ENCODE measurements around the gene SRSF4. TPM values are rescaled to one million over a fixed set of nuclear protein-coding genes. Genes with fewer than 3 reads are reported as not detected.

SRSF4 gene
- total and polyA plus RNA-seq, 2 of the 8 experiments (the other 6 are each of a cell fraction or from before 2014, with no cell fraction given): 34.9 to 86.5 TPM

- no peak overlapping the region for H3K4me3 ChIP-seq (ENCODE audit: extremely low read depth in 1 of 4, insufficient read depth in 2 of 4, low read depth in 3 of 4, low read length in 4 of 4)
- H2BK15ac ChIP-seq (ENCODE audit: low read length): no peak overlapping the region
- H3K79me1 ChIP-seq (ENCODE audit: low read depth, low read length): peaks cover 4% of the 10 kb centered on the region; the same call in 1 of the 2 replicates
- H2BK20ac ChIP-seq (ENCODE audit: low read length): no peak overlapping the region
- no peaks in the 10 kb centered on the region for H3K27me3 ChIP-seq (replicated peaks in 1 of 4; ENCODE audit: control insufficient read depth in 3 of 4, extremely low read depth in 1 of 4, insufficient read depth in 3 of 4, low read length in 3 of 4)
- H3K4ac ChIP-seq (replicated peaks; ENCODE audit: insufficient read length, low read depth, low read length): no peak overlapping the region
- H3K4me1 ChIP-seq (replicated peaks in 1 of 4; ENCODE audit: control insufficient read depth in 3 of 4, insufficient read depth in 4 of 4, low read length in 3 of 4): peaks cover 0 to 6% (median 3%) of the 10 kb centered on the region in 4 experiments; a peak in 2 of 7 replicates
- H3K27ac ChIP-seq (ENCODE audit: low read depth, low read length): no peak overlapping the region
- H3K56ac ChIP-seq (replicated peaks; ENCODE audit: insufficient read length, low read depth, low read length): no peak overlapping the region
- FAIRE-seq: no peak
- no peaks in the 10 kb centered on the region for H3K23me2 ChIP-seq (ENCODE audit: low read depth, low read length)
- no peak overlapping the region for H3K9ac ChIP-seq (replicated peaks in 1 of 4; ENCODE audit: extremely low read depth in 1 of 4, low read depth in 3 of 4, low read length in 3 of 4)
- H4K8ac ChIP-seq (ENCODE audit: extremely low read depth, insufficient read depth, low read length): no peak overlapping the region
- H4K91ac ChIP-seq (replicated peaks; ENCODE audit: insufficient read length, low read length): no peak overlapping the region
- TF ChIP-seq TEAD4 (IDR thresholded peaks at IDR 0.05; ENCODE audit: low read depth, low read length) (0 out of 2 replicates have a peak, but pooled peaks have one; percentile 8), HDAC2 (IDR thresholded peaks at IDR 0.05; ENCODE audit: borderline replicate concordance in 1 of 2, low read depth in 2 of 2, low read length in 2 of 2) (no peak)
- no peak overlapping the region for H2AFZ ChIP-seq (ENCODE audit: low read length)
- H3K23ac ChIP-seq (ENCODE audit: insufficient read length): no peak overlapping the region
- CTCF ChIA-PET (ENCODE audit: partially characterized antibody): interaction anchor here (1.7 kb wide), 1 partner anchor 40 kb away, joined by 4 read pairs; no protein-coding TSS in a partner anchor
- no peaks in the 10 kb centered on the region for H3K9me3 ChIP-seq (ENCODE audit: insufficient read depth in 2 of 2, low read depth in 1 of 2, low read length in 1 of 2)
- no peaks in the 10 kb centered on the region for H3K79me2 ChIP-seq (ENCODE audit: control insufficient read depth in 1 of 2, insufficient read depth in 2 of 2, low read length in 2 of 2)
- no peak overlapping the region for H4K5ac ChIP-seq (ENCODE audit: insufficient read length, low read depth, low read length)
- H4K20me1 ChIP-seq (replicated peaks in 1 of 2; ENCODE audit: control insufficient read depth in 1 of 2, insufficient read depth in 2 of 2, low read length in 2 of 2): peaks cover 0 to 4% of the 10 kb centered on the region in 2 experiments
- POLR2A ChIA-PET (ENCODE audit: partially characterized antibody): interaction anchor here (1.3 kb wide), 1 partner anchor 8 kb away, joined by 4 read pairs; the partner anchor contains the start of gene MECR
- H3K14ac ChIP-seq (ENCODE audit: insufficient read length): no peak overlapping the region
- H2BK120ac ChIP-seq (replicated peaks; ENCODE audit: low read depth, low read length): no peak overlapping the region
- no peak overlapping the region for H2AK5ac ChIP-seq (ENCODE audit: low read depth, low read length)
- no peak overlapping the region for H2BK5ac ChIP-seq (ENCODE audit: low read depth, low read length)
- H3K18ac ChIP-seq (ENCODE audit: extremely low read depth, low read length): no peak overlapping the region
- no peak for DNase-seq (ENCODE audit: low read depth in 1 of 2, low spot score in 2 of 2)
- peaks cover 0 to 4% (median 1%) of the 10 kb centered on the region in 4 experiments; a peak in 4 of 8 replicates for H3K36me3 ChIP-seq (ENCODE audit: control insufficient read depth in 2 of 4, insufficient read depth in 4 of 4, low read length in 3 of 4)
- no peak overlapping the region for H3K4me2 ChIP-seq (ENCODE audit: insufficient read depth in 1 of 2, low read depth in 2 of 2, low read length in 2 of 2)
- no peak overlapping the region for H2BK12ac ChIP-seq (ENCODE audit: low read depth, low read length)
- WGBS, 2 experiments (ENCODE audit: extremely low coverage in 1 of 2, insufficient coverage in 1 of 2, insufficient read length in 1 of 2, insufficient replicate concordance in 2 of 2, low coverage in 1 of 2, low lambda C conversion rate in 2 of 2, missing lambda C conversion rate in 1 of 2): 88% methylated on average over 1 of the region's 1 CpG; no CpG with 5 or more reads in 1 of the 2 experiments
These were observed 41.0 kb upstream of the SRSF4 start for GRCh38 chr1:29222686-29223085.

All from H1 (cell line).